ENCODE data around the gene DCUN1D1.

The DCUN1D1 gene

GRCh38 chr3:182967218-182968204 is 12.8 kb downstream of the DCUN1D1 start:
- DNase-seq: no peak
- peak overlapping the region; percentile 13 to 62 for H3K27ac Mint-ChIP-seq

GRCh38 chr3:182965861-182966366 is 14.4 kb downstream of the DCUN1D1 start:
- peak overlapping the region; percentile 59 to 82 for H3K27ac Mint-ChIP-seq
- DNase-seq: no peak
- H3K4me1 Mint-ChIP-seq (ENCODE audit: low read depth in 2 of 2): peaks cover 25 to 43% of the 10 kb centered on the region in 2 donors
- H3K9me3 Mint-ChIP-seq: no peaks in the 10 kb centered on the region
- peaks cover 18% of the 10 kb centered on the region for H3K36me3 Mint-ChIP-seq (ENCODE audit: insufficient read depth)
- H3K27me3 Mint-ChIP-seq: no peaks in the 10 kb centered on the region
- ATAC-seq (replicated peaks): no peak
- peak overlapping the region in 1 of 2 donors; percentile 3 for H3K4me3 Mint-ChIP-seq

More at GRCh38 chr3:182967218-182968204, 12.8 kb downstream of the DCUN1D1 start:
- Mint-ChIP-seq H3K36me3 (ENCODE audit: insufficient read depth) (peaks cover 11% of the 10 kb centered on the region), H3K4me3 (peak overlapping the region; percentile 1 to 67), H3K9me3 (no peaks in the 10 kb centered on the region), H3K4me1 (ENCODE audit: low read depth in 2 of 2) (peaks cover 29 to 51% of the 10 kb centered on the region in 2 donors), H3K27me3 (no peaks in the 10 kb centered on the region)
- ATAC-seq (replicated peaks): peak; percentile 90

- no peak overlapping the region for H3K4me3 Mint-ChIP-seq
Observed at GRCh38 chr3:182964179-182964578, 16.2 kb downstream of the DCUN1D1 start.

GRCh38 chr3:182962166-182962565 is 18.2 kb downstream of the DCUN1D1 start:
- DNase-seq (no peak), ATAC-seq (replicated peaks) (no peak)
- peaks cover 39% of the 10 kb centered on the region for H3K36me3 Mint-ChIP-seq (ENCODE audit: insufficient read depth)
- H3K4me3 Mint-ChIP-seq: no peak overlapping the region
- no peaks in the 10 kb centered on the region for H3K9me3 Mint-ChIP-seq
- peaks cover 9 to 29% of the 10 kb centered on the region in 2 donors for H3K4me1 Mint-ChIP-seq (ENCODE audit: low read depth in 2 of 2)
- peak overlapping the region in 1 of 2 donors; percentile 18 for H3K27ac Mint-ChIP-seq
- no peaks in the 10 kb centered on the region for H3K27me3 Mint-ChIP-seq

More at GRCh38 chr3:182964179-182964578, 16.2 kb downstream of the DCUN1D1 start:
- Mint-ChIP-seq H3K36me3 (ENCODE audit: insufficient read depth) (peaks cover 31% of the 10 kb centered on the region), H3K27me3 (no peaks in the 10 kb centered on the region), H3K27ac (peak overlapping the region in 1 of 2 donors; percentile 6), H3K4me1 (ENCODE audit: low read depth in 2 of 2) (peaks cover 21 to 46% of the 10 kb centered on the region in 2 donors), H3K9me3 (no peaks in the 10 kb centered on the region)
- no peak for DNase-seq
- ATAC-seq (replicated peaks): no peak

- Mint-ChIP-seq H3K27me3 (no peaks in the 10 kb centered on the region), H3K36me3 (ENCODE audit: insufficient read depth) (peaks cover 43% of the 10 kb centered on the region), H3K27ac (peak overlapping the region in 1 of 2 donors; percentile 60), H3K4me1 (ENCODE audit: low read depth in 2 of 2) (peaks cover 5 to 18% of the 10 kb centered on the region in 2 donors), H3K4me3 (no peak overlapping the region), H3K9me3 (no peaks in the 10 kb centered on the region)
- DNase-seq (no peak), ATAC-seq (replicated peaks) (no peak)
Observed at GRCh38 chr3:182959474-182960350, 20.6 kb downstream of the DCUN1D1 start.

GRCh38 chr3:182957676-182958266 is 22.6 kb downstream of the DCUN1D1 start:
- ATAC-seq (replicated peaks) (no peak), DNase-seq (no peak)
- H3K4me3 Mint-ChIP-seq: no peak overlapping the region
- peaks cover 39% of the 10 kb centered on the region for H3K36me3 Mint-ChIP-seq (ENCODE audit: insufficient read depth)
- peaks cover 4 to 18% of the 10 kb centered on the region in 2 donors for H3K4me1 Mint-ChIP-seq (ENCODE audit: low read depth in 2 of 2)
- H3K27me3 Mint-ChIP-seq: no peaks in the 10 kb centered on the region
- H3K9me3 Mint-ChIP-seq: no peaks in the 10 kb centered on the region
- peak overlapping the region in 1 of 2 donors; percentile 72 for H3K27ac Mint-ChIP-seq

GRCh38 chr3:182957226-182957625 is 23.1 kb downstream of the DCUN1D1 start:
- H3K4me1 Mint-ChIP-seq (ENCODE audit: low read depth in 2 of 2): peaks cover 1 to 14% of the 10 kb centered on the region in 2 donors
- peak overlapping the region in 1 of 2 donors; percentile 72 for H3K27ac Mint-ChIP-seq
- ATAC-seq (replicated peaks) (no peak), DNase-seq (no peak)
- H3K4me3 Mint-ChIP-seq: no peak overlapping the region
- H3K27me3 Mint-ChIP-seq: no peaks in the 10 kb centered on the region
- H3K9me3 Mint-ChIP-seq: no peaks in the 10 kb centered on the region
- peaks cover 38% of the 10 kb centered on the region for H3K36me3 Mint-ChIP-seq (ENCODE audit: insufficient read depth)

GRCh38 chr3:182954553-182955235 is 25.6 kb downstream of the DCUN1D1 start:
- ATAC-seq (replicated peaks): no peak
- DNase-seq: no peak
- peaks cover 1 to 7% of the 10 kb centered on the region in 2 donors for H3K4me1 Mint-ChIP-seq (ENCODE audit: low read depth in 2 of 2)
- H3K27ac Mint-ChIP-seq: no peak overlapping the region
- H3K4me3 Mint-ChIP-seq: no peak overlapping the region
- no peaks in the 10 kb centered on the region for H3K9me3 Mint-ChIP-seq
- no peaks in the 10 kb centered on the region for H3K27me3 Mint-ChIP-seq
- H3K36me3 Mint-ChIP-seq (ENCODE audit: insufficient read depth): peaks cover 20% of the 10 kb centered on the region

- no peak overlapping the region for H3K4me3 Mint-ChIP-seq
- no peaks in the 10 kb centered on the region for H3K27me3 Mint-ChIP-seq
- ATAC-seq (replicated peaks): no peak
Observed at GRCh38 chr3:182949688-182950087, 30.6 kb downstream of the DCUN1D1 start.

GRCh38 chr3:182948305-182948704 is 32.0 kb downstream of the DCUN1D1 start:
- H3K27ac Mint-ChIP-seq: no peak overlapping the region
- ATAC-seq (replicated peaks): no peak
- no peak for DNase-seq
- H3K27me3 Mint-ChIP-seq: no peaks in the 10 kb centered on the region
- no peaks in the 10 kb centered on the region for H3K4me1 Mint-ChIP-seq (ENCODE audit: low read depth in 2 of 2)
- no peak overlapping the region for H3K4me3 Mint-ChIP-seq
- no peaks in the 10 kb centered on the region for H3K9me3 Mint-ChIP-seq
- peaks cover 30% of the 10 kb centered on the region for H3K36me3 Mint-ChIP-seq (ENCODE audit: insufficient read depth)

More at GRCh38 chr3:182949688-182950087, 30.6 kb downstream of the DCUN1D1 start:
- no peak for DNase-seq
- no peak overlapping the region for H3K27ac Mint-ChIP-seq
- H3K36me3 Mint-ChIP-seq (ENCODE audit: insufficient read depth): peaks cover 30% of the 10 kb centered on the region
- H3K9me3 Mint-ChIP-seq: no peaks in the 10 kb centered on the region
- H3K4me1 Mint-ChIP-seq (ENCODE audit: low read depth in 2 of 2): no peaks in the 10 kb centered on the region

- Mint-ChIP-seq H3K36me3 (ENCODE audit: insufficient read depth) (peaks cover 30% of the 10 kb centered on the region), H3K9me3 (no peaks in the 10 kb centered on the region), H3K4me1 (ENCODE audit: low read depth in 2 of 2) (no peaks in the 10 kb centered on the region), H3K27me3 (no peaks in the 10 kb centered on the region), H3K27ac (no peak overlapping the region), H3K4me3 (no peak overlapping the region)
- ATAC-seq (replicated peaks) (peak; percentile 42), DNase-seq (no peak)
Observed at GRCh38 chr3:182947888-182948287, 32.5 kb downstream of the DCUN1D1 start.

GRCh38 chr3:182941719-182942118 is 38.6 kb downstream of the DCUN1D1 start:
- Mint-ChIP-seq H3K36me3 (ENCODE audit: insufficient read depth) (peaks cover 19% of the 10 kb centered on the region), H3K4me1 (ENCODE audit: low read depth in 2 of 2) (peaks cover 8 to 9% of the 10 kb centered on the region in 2 donors), H3K27ac (no peak overlapping the region), H3K4me3 (no peak overlapping the region), H3K9me3 (no peaks in the 10 kb centered on the region), H3K27me3 (no peaks in the 10 kb centered on the region)
- DNase-seq (no peak), ATAC-seq (replicated peaks) (no peak)
